GM12801 (cell line): ENCODE measurements around the gene UBE2E2.

ENCODE experiments used
- TF ChIP-seq, protein P1 (sequence below): IDR thresholded peaks from one replicate; pipeline ENCODE4 v1.5.1; 2011; ENCODE audit warnings: control low read depth; ENCODE audit not compliant: insufficient read length; ENCODE audit errors: extremely low read depth

UBE2E2 gene

DNA sequence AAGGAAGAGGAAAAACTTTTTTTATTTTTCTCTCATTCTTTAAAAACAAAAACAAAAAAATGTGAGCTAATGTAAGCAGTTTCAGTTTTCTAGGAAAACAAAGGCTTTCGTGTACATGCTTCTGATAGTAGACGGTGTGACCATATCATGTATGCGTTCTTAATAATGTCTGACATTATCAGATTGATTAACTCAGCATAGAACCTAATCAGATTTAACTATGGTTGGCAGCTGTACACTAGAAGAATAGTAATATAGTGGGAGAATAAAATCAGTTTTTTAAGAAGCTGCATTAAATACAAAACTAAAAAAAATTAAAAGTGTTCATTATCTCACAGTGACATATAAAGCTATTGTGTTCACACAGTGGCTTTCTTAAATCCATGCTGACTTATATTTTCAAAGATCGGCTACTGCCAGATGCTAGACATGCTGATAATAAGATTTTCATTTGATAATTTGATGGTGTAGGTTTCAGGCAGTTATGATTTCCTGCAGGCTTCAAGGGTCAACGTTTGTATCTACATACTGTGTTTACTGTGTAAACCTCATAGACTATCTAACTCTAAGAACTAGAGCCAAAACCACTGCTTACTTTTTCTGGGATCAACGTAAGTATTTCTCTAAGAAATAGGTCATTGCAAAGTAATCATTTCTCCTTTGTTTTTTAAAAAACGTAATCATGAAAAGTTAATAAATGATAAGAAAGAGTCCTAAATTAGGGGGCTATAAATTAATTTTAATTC, 74.0 kb downstream of the UBE2E2 start:
- TF ChIP-seq, protein P1, sequence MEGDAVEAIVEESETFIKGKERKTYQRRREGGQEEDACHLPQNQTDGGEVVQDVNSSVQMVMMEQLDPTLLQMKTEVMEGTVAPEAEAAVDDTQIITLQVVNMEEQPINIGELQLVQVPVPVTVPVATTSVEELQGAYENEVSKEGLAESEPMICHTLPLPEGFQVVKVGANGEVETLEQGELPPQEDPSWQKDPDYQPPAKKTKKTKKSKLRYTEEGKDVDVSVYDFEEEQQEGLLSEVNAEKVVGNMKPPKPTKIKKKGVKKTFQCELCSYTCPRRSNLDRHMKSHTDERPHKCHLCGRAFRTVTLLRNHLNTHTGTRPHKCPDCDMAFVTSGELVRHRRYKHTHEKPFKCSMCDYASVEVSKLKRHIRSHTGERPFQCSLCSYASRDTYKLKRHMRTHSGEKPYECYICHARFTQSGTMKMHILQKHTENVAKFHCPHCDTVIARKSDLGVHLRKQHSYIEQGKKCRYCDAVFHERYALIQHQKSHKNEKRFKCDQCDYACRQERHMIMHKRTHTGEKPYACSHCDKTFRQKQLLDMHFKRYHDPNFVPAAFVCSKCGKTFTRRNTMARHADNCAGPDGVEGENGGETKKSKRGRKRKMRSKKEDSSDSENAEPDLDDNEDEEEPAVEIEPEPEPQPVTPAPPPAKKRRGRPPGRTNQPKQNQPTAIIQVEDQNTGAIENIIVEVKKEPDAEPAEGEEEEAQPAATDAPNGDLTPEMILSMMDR, result no peak

DNA sequence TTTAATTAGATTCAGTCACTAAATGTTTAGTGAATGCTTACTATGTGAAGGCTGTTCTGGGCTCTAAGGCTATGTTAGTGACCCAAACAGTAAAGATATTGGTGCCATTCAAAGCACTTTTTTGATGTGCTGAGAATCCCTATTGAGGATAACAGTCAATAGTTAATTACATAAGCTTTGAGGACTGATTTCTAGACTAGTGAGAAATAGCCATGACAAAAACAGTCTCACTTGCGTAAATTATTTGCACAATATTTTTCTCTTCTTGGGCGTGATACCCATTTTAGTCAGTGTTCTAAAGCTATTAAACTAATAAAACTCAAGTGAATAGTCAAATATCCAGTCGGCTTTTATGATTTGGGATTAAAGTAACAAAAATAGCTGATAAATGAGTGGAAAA, 74.6 kb downstream of the UBE2E2 start:
- TF ChIP-seq, protein P1, result no peak

DNA sequence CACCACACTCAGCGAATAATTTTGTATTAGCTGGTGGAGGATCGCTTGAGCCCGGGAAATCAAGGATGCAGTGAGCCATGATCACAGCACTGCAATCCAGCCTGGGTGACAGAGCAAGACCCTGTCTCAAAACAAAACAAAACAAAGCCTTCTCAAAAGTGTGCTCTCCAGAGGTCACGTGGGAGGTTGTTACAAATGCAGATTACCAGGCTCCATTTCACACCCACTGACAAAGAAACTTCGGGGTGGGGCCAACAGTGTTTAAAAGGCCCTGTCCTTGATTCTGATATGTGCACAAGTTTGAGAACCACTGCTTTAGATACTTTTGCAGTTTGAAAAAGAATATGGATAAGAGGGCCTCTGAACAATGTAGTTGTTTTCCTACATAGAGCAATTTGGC, 80.5 kb downstream of the UBE2E2 start:
- TF ChIP-seq, protein P1, result no peak

DNA sequence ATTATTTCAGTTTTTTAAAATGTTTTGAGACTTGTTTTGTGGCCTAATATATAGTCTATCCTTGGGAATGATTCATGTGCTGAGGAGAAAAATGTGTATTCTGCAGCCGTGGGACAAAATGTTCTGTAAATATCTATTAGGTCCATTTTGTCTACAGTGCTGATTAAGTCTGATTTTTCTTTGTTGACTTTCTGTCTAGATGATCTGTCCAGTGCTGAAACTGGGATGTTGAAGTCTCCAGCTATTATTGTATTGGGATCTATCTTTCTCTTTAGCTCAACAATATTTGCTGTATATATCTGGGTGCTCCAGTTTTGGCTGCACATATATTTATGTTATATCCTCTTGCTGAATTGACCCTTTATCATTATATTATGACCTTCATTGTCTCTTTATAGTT, 85.2 kb downstream of the UBE2E2 start:
- TF ChIP-seq, protein P1, result no peak

DNA sequence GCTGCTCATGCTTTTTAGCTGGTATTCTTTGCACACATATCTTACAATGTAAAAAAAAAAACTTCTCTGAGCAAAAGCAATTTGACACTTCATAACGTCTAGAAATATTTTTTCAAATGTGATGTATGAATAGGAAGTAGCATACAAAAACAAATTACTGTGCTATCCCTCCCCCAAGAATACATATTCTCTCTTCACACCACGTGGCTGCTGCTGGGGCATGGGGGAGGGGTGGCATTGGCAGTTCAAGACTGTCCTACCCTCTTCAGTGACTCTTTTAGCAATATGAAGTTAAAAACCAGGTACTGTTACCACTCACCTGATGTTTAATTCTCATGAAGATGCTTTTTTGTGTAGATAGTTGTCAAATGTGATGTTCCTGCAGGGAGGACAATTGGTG, 85.6 kb downstream of the UBE2E2 start:
- TF ChIP-seq, protein P1, result no peak

DNA sequence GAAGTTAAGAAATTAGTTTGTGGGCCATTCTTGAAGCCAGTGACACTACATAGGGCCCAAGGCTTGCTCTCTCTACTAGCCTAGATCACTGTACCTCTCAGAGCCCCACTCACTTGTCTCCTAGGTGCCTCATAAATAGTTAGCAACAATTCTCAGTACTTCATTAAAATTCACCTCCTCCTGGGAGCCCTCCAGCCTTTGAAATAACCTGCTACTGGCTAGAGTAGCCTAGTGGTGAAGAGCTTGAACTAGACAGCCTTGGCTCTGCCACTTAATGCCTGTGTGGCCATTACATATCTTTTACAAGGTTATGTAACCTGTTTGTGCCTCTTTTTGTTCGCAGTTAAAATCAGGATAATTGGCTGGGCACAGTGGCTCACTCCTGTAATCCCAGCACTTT, 89.3 kb downstream of the UBE2E2 start:
- TF ChIP-seq, protein P1, result no peak

DNA sequence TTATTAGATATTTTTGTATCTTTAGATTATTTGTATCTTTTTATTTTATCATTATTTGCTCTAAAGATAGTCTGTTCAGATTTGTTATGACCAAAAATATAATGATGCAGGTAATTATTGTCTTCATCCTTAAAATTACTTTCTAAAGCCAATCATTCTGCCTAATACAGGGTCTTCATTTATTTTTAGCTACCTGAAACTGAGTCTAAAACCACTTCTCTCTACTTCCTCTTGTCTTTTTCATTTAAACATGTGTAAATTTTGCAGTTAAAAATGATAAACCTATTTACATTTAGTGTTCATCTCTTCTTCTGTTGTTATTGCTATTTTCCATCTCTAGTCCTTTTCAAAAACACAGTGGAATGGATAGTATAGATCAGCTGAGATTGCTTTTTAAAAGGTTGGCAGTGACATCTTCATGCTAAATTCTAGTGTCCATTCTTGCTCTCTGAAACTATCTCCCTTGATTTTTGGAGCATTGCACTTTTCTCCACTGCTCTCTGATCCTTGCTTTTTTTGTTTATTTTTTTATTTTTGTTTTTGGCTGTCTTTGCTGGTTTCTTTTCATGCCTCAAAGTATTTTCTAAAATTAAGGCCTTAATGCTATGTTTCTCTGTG, 91.8 kb downstream of the UBE2E2 start:
- TF ChIP-seq, protein P1, result no peak
